ENCODE results near the gene ZGLP1. TPM values are rescaled to one million over a fixed set of nuclear protein-coding genes. Genes with fewer than 3 reads are reported as not detected.

Gene ZGLP1
- total and polyA plus RNA-seq, 2 of the 13 experiments (the other 11 are each of a cell fraction or from before 2014, with no cell fraction given): 2.4 to 3.0 TPM

DNA sequence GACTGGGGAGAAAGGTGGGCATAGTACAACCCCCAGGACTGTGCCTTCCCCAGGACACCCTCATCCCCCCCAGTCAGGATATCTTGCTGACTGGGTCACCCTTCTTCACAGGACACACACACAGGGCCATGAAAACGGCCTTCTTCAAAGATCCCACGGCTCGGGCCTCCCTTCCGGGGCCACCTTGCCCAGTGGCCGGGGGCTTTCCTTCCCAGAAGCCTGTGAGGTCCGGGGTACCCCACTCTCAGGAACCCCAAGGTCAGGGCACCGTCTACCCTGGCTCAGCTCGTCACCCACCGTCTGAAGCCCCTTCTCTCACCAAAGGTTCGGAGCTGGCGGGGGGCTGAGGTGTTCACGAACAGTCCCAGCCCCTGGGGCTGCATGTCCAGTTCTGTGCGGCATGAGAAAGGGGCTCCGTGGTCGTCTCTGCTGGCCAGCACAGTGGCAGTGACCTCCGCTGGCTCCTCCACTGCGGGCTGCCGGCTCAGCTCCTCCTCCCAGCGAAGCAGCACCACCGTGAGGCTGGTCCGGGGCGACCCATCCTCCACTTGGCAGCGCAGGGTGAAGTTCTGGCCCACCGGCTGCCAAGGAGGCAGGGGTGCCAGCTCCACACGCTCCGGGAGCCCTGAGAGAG is 25.9 kb upstream of the ZGLP1 start (continued):
- TF ChIP-seq, protein P1, sequence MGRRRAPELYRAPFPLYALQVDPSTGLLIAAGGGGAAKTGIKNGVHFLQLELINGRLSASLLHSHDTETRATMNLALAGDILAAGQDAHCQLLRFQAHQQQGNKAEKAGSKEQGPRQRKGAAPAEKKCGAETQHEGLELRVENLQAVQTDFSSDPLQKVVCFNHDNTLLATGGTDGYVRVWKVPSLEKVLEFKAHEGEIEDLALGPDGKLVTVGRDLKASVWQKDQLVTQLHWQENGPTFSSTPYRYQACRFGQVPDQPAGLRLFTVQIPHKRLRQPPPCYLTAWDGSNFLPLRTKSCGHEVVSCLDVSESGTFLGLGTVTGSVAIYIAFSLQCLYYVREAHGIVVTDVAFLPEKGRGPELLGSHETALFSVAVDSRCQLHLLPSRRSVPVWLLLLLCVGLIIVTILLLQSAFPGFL (CRISPR knock-in tag; IDR thresholded peaks at IDR 0.05): no peak
- TF ChIP-seq TEAD2 (CRISPR knock-in tag; IDR thresholded peaks at IDR 0.05): no peak
- TF ChIP-seq, protein P2, sequence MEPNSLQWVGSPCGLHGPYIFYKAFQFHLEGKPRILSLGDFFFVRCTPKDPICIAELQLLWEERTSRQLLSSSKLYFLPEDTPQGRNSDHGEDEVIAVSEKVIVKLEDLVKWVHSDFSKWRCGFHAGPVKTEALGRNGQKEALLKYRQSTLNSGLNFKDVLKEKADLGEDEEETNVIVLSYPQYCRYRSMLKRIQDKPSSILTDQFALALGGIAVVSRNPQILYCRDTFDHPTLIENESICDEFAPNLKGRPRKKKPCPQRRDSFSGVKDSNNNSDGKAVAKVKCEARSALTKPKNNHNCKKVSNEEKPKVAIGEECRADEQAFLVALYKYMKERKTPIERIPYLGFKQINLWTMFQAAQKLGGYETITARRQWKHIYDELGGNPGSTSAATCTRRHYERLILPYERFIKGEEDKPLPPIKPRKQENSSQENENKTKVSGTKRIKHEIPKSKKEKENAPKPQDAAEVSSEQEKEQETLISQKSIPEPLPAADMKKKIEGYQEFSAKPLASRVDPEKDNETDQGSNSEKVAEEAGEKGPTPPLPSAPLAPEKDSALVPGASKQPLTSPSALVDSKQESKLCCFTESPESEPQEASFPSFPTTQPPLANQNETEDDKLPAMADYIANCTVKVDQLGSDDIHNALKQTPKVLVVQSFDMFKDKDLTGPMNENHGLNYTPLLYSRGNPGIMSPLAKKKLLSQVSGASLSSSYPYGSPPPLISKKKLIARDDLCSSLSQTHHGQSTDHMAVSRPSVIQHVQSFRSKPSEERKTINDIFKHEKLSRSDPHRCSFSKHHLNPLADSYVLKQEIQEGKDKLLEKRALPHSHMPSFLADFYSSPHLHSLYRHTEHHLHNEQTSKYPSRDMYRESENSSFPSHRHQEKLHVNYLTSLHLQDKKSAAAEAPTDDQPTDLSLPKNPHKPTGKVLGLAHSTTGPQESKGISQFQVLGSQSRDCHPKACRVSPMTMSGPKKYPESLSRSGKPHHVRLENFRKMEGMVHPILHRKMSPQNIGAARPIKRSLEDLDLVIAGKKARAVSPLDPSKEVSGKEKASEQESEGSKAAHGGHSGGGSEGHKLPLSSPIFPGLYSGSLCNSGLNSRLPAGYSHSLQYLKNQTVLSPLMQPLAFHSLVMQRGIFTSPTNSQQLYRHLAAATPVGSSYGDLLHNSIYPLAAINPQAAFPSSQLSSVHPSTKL (CRISPR knock-in tag; IDR thresholded peaks at IDR 0.05): 0 out of 2 replicates have a peak, but pooled peaks have one; percentile 19
- no peak for TF ChIP-seq MAFF (IDR thresholded peaks at IDR 0.05; ENCODE audit: low read depth, low read length)
- peak; percentile 48; the same call in 1 of the 2 replicates for TF ChIP-seq RAD21 (CRISPR knock-in tag; IDR thresholded peaks at IDR 0.05)
- TF ChIP-seq ZNF20 (CRISPR knock-in tag; IDR thresholded peaks at IDR 0.05): no peak
- TF ChIP-seq ZBTB7A (CRISPR knock-in tag; IDR thresholded peaks at IDR 0.05): 0 out of 2 replicates have a peak, but pooled peaks have one; percentile 28
- TF ChIP-seq PAF1 (CRISPR knock-in tag; IDR thresholded peaks at IDR 0.05): no peak
- no peak for TF ChIP-seq ZNF484 (CRISPR knock-in tag; IDR thresholded peaks at IDR 0.05; ENCODE audit: borderline replicate concordance, low read depth)
- TF ChIP-seq, protein P3, sequence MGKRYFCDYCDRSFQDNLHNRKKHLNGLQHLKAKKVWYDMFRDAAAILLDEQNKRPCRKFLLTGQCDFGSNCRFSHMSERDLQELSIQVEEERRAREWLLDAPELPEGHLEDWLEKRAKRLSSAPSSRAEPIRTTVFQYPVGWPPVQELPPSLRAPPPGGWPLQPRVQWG (CRISPR knock-in tag; IDR thresholded peaks at IDR 0.05; ENCODE audit: borderline replicate concordance, low read depth): no peak
- TF ChIP-seq ZNF782 (CRISPR knock-in tag; IDR thresholded peaks at IDR 0.05; ENCODE audit: borderline replicate concordance): no peak
- TF ChIP-seq, protein P4, sequence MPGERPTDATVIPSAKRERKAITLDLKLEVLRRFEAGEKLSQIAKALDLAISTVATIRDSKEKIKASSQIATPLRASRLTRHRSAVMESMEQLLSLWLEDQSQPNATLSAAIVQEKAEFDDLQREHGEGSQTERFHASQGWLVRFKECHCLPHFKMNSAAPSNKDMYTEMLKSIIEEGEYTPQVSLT (CRISPR knock-in tag; IDR thresholded peaks at IDR 0.05; ENCODE audit: borderline replicate concordance, low read depth): no peak
- TF ChIP-seq YEATS2 (CRISPR knock-in tag; IDR thresholded peaks at IDR 0.05; ENCODE audit: borderline replicate concordance): no peak
- TF ChIP-seq, protein P5, sequence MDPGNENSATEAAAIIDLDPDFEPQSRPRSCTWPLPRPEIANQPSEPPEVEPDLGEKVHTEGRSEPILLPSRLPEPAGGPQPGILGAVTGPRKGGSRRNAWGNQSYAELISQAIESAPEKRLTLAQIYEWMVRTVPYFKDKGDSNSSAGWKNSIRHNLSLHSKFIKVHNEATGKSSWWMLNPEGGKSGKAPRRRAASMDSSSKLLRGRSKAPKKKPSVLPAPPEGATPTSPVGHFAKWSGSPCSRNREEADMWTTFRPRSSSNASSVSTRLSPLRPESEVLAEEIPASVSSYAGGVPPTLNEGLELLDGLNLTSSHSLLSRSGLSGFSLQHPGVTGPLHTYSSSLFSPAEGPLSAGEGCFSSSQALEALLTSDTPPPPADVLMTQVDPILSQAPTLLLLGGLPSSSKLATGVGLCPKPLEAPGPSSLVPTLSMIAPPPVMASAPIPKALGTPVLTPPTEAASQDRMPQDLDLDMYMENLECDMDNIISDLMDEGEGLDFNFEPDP (CRISPR knock-in tag; conservative IDR thresholded peaks at IDR 0.05): no peak
- TF ChIP-seq, protein P6, sequence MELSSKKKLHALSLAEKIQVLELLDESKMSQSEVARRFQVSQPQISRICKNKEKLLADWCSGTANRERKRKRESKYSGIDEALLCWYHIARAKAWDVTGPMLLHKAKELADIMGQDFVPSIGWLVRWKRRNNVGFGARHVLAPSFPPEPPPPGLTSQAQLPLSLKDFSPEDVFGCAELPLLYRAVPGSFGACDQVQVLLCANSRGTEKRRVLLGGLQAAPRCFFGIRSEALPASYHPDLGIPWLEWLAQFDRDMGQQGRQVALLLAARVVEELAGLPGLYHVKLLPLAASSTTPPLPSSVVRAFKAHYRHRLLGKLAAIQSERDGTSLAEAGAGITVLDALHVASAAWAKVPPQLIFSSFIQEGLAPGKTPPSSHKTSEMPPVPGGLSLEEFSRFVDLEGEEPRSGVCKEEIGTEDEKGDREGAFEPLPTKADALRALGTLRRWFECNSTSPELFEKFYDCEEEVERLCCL (CRISPR knock-in tag; IDR thresholded peaks at IDR 0.05; ENCODE audit: borderline replicate concordance): no peak
- no peak for TF ChIP-seq GTF2F1 (IDR thresholded peaks at IDR 0.05; ENCODE audit: low read length)
- TF ChIP-seq SALL1 (CRISPR knock-in tag; IDR thresholded peaks at IDR 0.05): peak; percentile 6; the same call in 1 of the 2 replicates
- no peak for TF ChIP-seq ZMAT3 (CRISPR knock-in tag; conservative IDR thresholded peaks at IDR 0.05)
- no peak for TF ChIP-seq CAMTA2 (CRISPR knock-in tag; IDR thresholded peaks at IDR 0.05; ENCODE audit: borderline replicate concordance)
- TF ChIP-seq SETDB1 (CRISPR knock-in tag; IDR thresholded peaks at IDR 0.05; ENCODE audit: borderline replicate concordance): no peak
- TF ChIP-seq RARG (CRISPR knock-in tag; IDR thresholded peaks at IDR 0.05; ENCODE audit: low read depth): no peak
- peak; percentile 68 for TF ChIP-seq KDM2A (CRISPR knock-in tag; IDR thresholded peaks at IDR 0.05; ENCODE audit: borderline replicate concordance, low read depth)

All from HepG2 (cell line).